HG02840 (cell line): ENCODE measurements around the gene PLEKHB2.
"Not testable (repeated sequence)": the region's sequence is repeated elsewhere in the genome, so short reads cannot be mapped to it uniquely, and the experiment has no call there.

Source experiments
- ATAC-seq: cut with Tn5 transposase; IDR thresholded peaks from one replicate; pipeline ENCODE4 v1.9.1; 2021; ENCODE audit warnings: mild to moderate bottlenecking, moderate library complexity, moderate number of reproducible peaks; ENCODE audit not compliant: unreplicated experiment, low FRiP score

The PLEKHB2 gene

DNA sequence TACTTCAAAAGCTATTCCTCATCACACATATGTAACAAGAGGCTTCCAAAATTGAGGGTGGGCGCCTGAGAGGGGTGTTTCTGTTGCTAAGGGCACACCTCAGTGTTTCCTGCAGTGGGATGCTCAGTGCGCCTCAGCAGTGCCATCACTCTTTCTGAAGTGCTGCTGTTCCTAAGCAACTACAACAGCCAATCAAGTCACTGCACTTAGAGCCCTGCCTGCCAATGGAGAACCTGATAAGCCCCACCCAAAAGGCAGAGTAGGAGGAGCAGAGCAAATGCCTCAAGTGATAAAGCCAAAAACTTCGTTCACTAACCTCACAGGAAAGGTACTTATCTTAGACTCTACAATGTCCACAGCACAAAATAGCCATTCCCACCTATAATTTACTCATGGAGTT, 88.3 kb downstream of the PLEKHB2 start:
- ATAC-seq = not testable (repeated sequence)

DNA sequence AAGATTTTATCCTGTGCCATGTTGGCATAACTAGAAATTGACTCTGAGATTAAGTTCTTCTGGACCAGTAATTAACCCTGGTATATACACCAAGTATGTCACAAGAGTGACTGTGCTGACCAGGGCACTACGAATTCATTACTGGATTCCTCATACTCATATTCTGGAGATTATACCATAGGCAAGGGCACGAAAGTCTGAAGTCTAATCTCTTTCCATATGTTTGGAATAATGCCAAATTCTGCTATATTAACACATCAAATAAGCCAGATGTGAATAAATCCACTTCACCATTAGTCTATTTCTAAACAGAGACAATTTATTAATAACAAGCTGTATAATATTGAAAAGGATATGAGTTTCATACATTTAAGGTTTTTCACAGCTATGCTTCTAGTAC, 91.0 kb downstream of the PLEKHB2 start:
- ATAC-seq = not testable (repeated sequence)
